Right lobe of liver (tissue), 6 donors: ENCODE results near the gene UQCRQ. TPM values are rescaled to one million over a fixed set of nuclear protein-coding genes. Genes with fewer than 3 reads are reported as not detected.
A peak's percentile ranks its signal among the peaks of the same experiment; 100 is the strongest.

Source experiments
- ATAC-seq, 4 donors: fragments of 200-7000 bp; cut with Tn5 transposase; one replicate each; pipeline ENCODE4 v1.9.1; 2020; ENCODE audit warnings: mild to moderate bottlenecking in 4 of 4, moderate library complexity in 4 of 4
- DNase-seq, 3 donors: peaks; one replicate each; pipeline ENCODE4 v3.0.0-alpha.2; 2020
- H3K27ac ChIP-seq, 3 donors: fragments of 200-600 bp; one replicate each; pipeline ENCODE4 v1.8.0; 2022
- H3K27me3 ChIP-seq, 2 donors: fragments of 200-600 bp; one replicate each; pipeline ENCODE4 v1.8.0; 2022
- H3K36me3 ChIP-seq, 4 donors: fragments of 200-600 bp; sonication (generic) in 1 of 4; one replicate each; pipeline versions ENCODE4 v1.5.1 to v1.8.0; 2017 to 2022; ENCODE audit warnings: control low read depth in 1 of 4
- H3K4me1 ChIP-seq, 4 donors: fragments of 200-600 bp; sonication (generic) in 1 of 4; one replicate each; pipeline versions ENCODE4 v1.5.1 to v1.8.0; 2017 to 2022; ENCODE audit warnings: control low read depth in 1 of 4
- H3K4me3 ChIP-seq, 3 donors: fragments of 200-600 bp; one replicate each; pipeline ENCODE4 v1.8.0; 2022
- H3K9me3 ChIP-seq, 4 donors: fragments of 200-600 bp; sonication (generic) in 1 of 4; one replicate each; pipeline versions ENCODE4 v1.5.1 to v1.8.0; 2017 to 2022; ENCODE audit warnings: control low read depth in 1 of 4
- POLR2A ChIP-seq: fragments of 450-650 bp; IDR thresholded peaks from one replicate; pipeline ENCODE4 v1.6.1; 2017; ENCODE audit warnings: antibody characterized with exemption, mild to moderate bottlenecking
- WGBS: methylation state at CpG from one replicate; pipeline ENCODE4 v1.1.6; 2018; ENCODE audit warnings: low coverage, low lambda C conversion rate; ENCODE audit not compliant: insufficient coverage; ENCODE audit errors: missing lambda C conversion rate; 5-methylcytosine and 5-hydroxymethylcytosine counted together
- intact Hi-C, 2 donors: fragments of 100-400 bp; cut with DNase I; formaldehyde crosslinking; loops; one replicate each; pipeline versions ENCODE4 v1.11.2 to v1.14.1; 2022
- total RNA-seq, 6 experiments: library from RNA; depleted of rRNA in 2 of 6; stranded (reverse); fragments of >200 nt in 2 of 6; fragmentation: NEBNext Ultra II Directional in 3 of 6; extraction: Animal tissue kit (Norgen Biotek cat#: 25700) in 3 of 6; gene quantifications; one replicate each; pipeline versions ENCODE4 v1.1.0 to v1.2.4, GENCODE V29; 2016 to 2023
- TF ChIP-seq, protein P1 (sequence below), 4 donors: fragments of 200-600 bp in 3 of 4; fragments of 450-650 bp in 1 of 4; IDR thresholded peaks; one replicate each; pipeline versions ENCODE4 v1.5.1 to v1.8.0; 2016 to 2022; ENCODE audit warnings: antibody characterized with exemption in 4 of 4, mild to moderate bottlenecking in 2 of 4
- donor health status: DM: no; HTN: yes; CAD: no.
- donor health status: DM: no; HTN: no; CAD: no.
- donor health status: DM: no; HTN: no; CAD: no.
- donor health status: DM: no; HTN: yes; CAD: no.
- donor health status: DM: no; HTN: yes; CAD: no.

Gene UQCRQ
- total RNA-seq, 6 experiments from 2014 or later = 488 to 702 (median 628) TPM

DNA sequence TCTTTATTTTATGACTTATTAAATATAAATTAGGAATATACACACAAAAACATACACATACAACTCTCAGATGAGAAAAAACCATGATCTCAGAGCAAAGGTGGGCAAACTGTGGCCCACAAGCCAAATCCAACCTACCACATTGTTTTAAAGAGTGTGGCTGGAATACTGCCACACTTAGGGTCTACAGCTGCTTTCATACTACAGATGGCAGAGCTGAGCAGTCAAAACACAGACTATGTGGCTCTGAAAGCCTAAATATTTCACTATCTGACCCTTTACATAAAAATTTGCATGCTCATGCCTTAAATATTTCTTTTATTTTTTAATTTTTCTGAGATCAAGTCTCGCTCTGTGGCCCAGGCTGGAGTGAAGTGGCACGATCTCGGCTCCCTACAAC lies 35.3 kb downstream of the UQCRQ start:
- H3K9me3 ChIP-seq = no peaks in the 10 kb centered on the region
- H3K27me3 ChIP-seq = no peaks in the 10 kb centered on the region
- H3K4me3 ChIP-seq = no peak overlapping the region
- peaks cover 0 to 33% (median 15%) of the 10 kb centered on the region in 4 donors for H3K36me3 ChIP-seq
- TF ChIP-seq, protein P1, sequence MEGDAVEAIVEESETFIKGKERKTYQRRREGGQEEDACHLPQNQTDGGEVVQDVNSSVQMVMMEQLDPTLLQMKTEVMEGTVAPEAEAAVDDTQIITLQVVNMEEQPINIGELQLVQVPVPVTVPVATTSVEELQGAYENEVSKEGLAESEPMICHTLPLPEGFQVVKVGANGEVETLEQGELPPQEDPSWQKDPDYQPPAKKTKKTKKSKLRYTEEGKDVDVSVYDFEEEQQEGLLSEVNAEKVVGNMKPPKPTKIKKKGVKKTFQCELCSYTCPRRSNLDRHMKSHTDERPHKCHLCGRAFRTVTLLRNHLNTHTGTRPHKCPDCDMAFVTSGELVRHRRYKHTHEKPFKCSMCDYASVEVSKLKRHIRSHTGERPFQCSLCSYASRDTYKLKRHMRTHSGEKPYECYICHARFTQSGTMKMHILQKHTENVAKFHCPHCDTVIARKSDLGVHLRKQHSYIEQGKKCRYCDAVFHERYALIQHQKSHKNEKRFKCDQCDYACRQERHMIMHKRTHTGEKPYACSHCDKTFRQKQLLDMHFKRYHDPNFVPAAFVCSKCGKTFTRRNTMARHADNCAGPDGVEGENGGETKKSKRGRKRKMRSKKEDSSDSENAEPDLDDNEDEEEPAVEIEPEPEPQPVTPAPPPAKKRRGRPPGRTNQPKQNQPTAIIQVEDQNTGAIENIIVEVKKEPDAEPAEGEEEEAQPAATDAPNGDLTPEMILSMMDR (IDR thresholded peaks at IDR 0.05) = no peak
- no peak for TF ChIP-seq POLR2A
- ATAC-seq = no peak
- peaks cover 0 to 17% (median 7%) of the 10 kb centered on the region in 4 donors for H3K4me1 ChIP-seq
- intact Hi-C loops = no loop called here
- WGBS = 93% methylated on average over 3 of the region's 3 CpGs
- no peak for DNase-seq
- H3K27ac ChIP-seq = no peak overlapping the region

DNA sequence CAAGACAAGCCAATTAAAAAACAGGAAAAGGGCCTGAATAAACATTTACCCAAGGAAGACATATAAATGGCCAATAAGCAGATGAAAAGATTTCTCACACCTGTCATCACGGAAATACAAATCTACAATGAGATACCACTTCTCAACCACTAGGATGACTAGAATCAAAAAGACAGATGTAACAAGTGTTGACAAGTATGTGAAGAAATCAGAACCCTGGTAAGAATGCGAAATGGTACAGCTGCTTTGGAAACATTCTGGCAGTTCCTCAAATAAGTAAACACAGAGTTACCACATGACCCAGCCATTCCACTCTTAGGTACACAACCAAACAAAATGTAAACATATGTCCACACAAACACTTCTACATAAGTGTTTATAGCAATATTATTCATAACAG lies 39.5 kb downstream of the UQCRQ start:
- peak; percentile 82 to 96 (median 92) for ATAC-seq
- no peak for DNase-seq

DNA sequence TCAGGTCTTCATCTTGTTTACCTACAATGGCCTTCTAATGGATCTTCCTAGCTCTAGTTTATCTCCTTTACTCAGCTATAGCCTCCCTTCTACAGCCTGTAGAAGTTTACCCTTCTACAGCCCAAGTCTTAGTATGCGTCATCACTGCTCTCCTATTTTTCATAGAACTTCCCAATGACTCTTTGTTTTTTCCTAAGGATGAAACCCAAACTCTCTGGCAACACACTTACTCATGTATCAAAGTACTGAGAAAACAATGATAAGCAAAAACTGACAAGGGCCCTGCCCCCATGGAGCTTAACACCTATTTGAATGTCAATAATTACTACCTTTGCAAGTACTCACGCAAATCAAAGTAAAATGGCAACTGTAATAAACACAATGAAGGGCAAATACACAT lies 40.7 kb downstream of the UQCRQ start:
- WGBS = 76% methylated on average over 2 of the region's 2 CpGs
- Histone ChIP-seq H3K27ac (peak overlapping the region in 1 of 3 donors; percentile 1), H3K4me1 (peaks cover 0 to 29% (median 7%) of the 10 kb centered on the region in 4 donors), H3K36me3 (peaks cover 0 to 7% (median 1%) of the 10 kb centered on the region in 4 donors), H3K9me3 (no peaks in the 10 kb centered on the region), H3K4me3 (no peak overlapping the region), H3K27me3 (no peaks in the 10 kb centered on the region)
- TF ChIP-seq, protein P1 (IDR thresholded peaks at IDR 0.05) = no peak
- TF ChIP-seq POLR2A = no peak
- ATAC-seq (peak in 2 of 4 donors; percentile 24 to 37), DNase-seq (no peak)
- intact Hi-C loops = no loop called here

More for the DNA sequence above, 39.5 kb downstream of the UQCRQ start:
- Histone ChIP-seq H3K27me3 (no peaks in the 10 kb centered on the region), H3K4me1 (peaks cover 0 to 29% (median 7%) of the 10 kb centered on the region in 4 donors), H3K36me3 (peaks cover 0 to 7% (median under 1%) of the 10 kb centered on the region in 4 donors), H3K4me3 (no peak overlapping the region), H3K27ac (peak overlapping the region in 2 of 3 donors; percentile 44 to 56), H3K9me3 (no peaks in the 10 kb centered on the region)
- intact Hi-C loops = no loop called here
- TF ChIP-seq, protein P1 (IDR thresholded peaks at IDR 0.05) = peak; percentile 15 to 60 (median 38)
- TF ChIP-seq POLR2A = no peak
- WGBS = 13% methylated on average over 2 of the region's 2 CpGs

DNA sequence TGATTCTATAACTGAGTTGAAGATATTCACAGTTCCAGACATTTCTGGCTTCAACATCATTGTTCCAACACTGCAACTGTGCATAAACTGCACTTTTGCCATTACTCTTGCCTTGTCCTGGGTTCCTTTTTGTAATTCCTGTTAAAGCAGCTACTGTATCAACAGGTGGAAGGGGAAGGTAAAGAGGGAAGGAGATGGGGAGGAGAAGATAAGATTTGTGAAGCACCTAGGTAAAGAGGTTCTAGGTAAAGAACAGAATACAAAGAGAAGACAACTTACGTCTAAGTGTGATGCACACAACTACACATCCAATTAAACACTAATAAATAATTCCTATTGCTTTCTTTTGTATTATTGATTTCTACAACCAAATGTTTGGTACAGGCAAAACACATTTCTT lies 43.3 kb downstream of the UQCRQ start:
- no peaks in the 10 kb centered on the region for H3K9me3 ChIP-seq
- H3K27ac ChIP-seq = no peak overlapping the region
- intact Hi-C loops = no loop called here
- no peak for DNase-seq
- no peaks in the 10 kb centered on the region for H3K27me3 ChIP-seq
- no peak for ATAC-seq
- no peak overlapping the region for H3K4me3 ChIP-seq
- WGBS = 87% methylated on average over 1 of the region's 1 CpG
- TF ChIP-seq POLR2A = no peak
- TF ChIP-seq, protein P1 (IDR thresholded peaks at IDR 0.05) = no peak
- H3K4me1 ChIP-seq = peaks cover 0 to 29% (median 7%) of the 10 kb centered on the region in 4 donors
- H3K36me3 ChIP-seq = peaks cover 0 to 21% (median 9%) of the 10 kb centered on the region in 4 donors
